GM03348 (cell line): ENCODE measurements around the gene BICDL2.
A peak's percentile ranks its signal among the peaks of the same experiment; 100 is the strongest.
"Not testable (repeated sequence)": the region's sequence is repeated elsewhere in the genome, so short reads cannot be mapped to it uniquely, and the experiment has no call there.

Experiments used
- DNase-seq: peaks from one replicate; pipeline ENCODE4 v3.0.0; 2012; ENCODE audit warnings: low spot score

BICDL2 gene

GRCh38 chr16:3036726-3037315 is at the start of gene BICDL2:
BICDL2 (minus strand) TSS chr16:3036944; CDS start chr16:3035496, 1,448 bp downstream.
- no peak for DNase-seq

- DNase-seq = no peak
Observed at GRCh38 chr16:3085868-3086595, 49.3 kb upstream of the BICDL2 start.

- no peak for DNase-seq
Observed at GRCh38 chr16:3084969-3085670, 48.4 kb upstream of the BICDL2 start.

- DNase-seq = no peak
Observed at GRCh38 chr16:3084491-3084890, 47.7 kb upstream of the BICDL2 start.

- DNase-seq = not testable (repeated sequence)
Observed at GRCh38 chr16:3083408-3083807, 46.7 kb upstream of the BICDL2 start.

GRCh38 chr16:3081957-3082356 is 45.2 kb upstream of the BICDL2 start:
- DNase-seq = not testable (repeated sequence)

- no peak for DNase-seq
Observed at GRCh38 chr16:3080024-3080423, 43.3 kb upstream of the BICDL2 start.

- DNase-seq = no peak
Observed at GRCh38 chr16:3076577-3076976, 39.8 kb upstream of the BICDL2 start.

- not testable (repeated sequence) for DNase-seq
Observed at GRCh38 chr16:3075946-3076345, 39.2 kb upstream of the BICDL2 start.

GRCh38 chr16:3075523-3075915 is 38.8 kb upstream of the BICDL2 start:
- DNase-seq = peak; percentile 3

GRCh38 chr16:3074860-3075522 is 38.2 kb upstream of the BICDL2 start:
- DNase-seq = no peak

- no peak for DNase-seq
Observed at GRCh38 chr16:3073448-3073847, 36.7 kb upstream of the BICDL2 start.

- not testable (repeated sequence) for DNase-seq
Observed at GRCh38 chr16:3072576-3073263, 36.0 kb upstream of the BICDL2 start.

- not testable (repeated sequence) for DNase-seq
Observed at GRCh38 chr16:3072148-3072547, 35.4 kb upstream of the BICDL2 start.

- no peak for DNase-seq
Observed at GRCh38 chr16:3071655-3072054, 34.9 kb upstream of the BICDL2 start.

- no peak for DNase-seq
Observed at GRCh38 chr16:3070608-3071111, 33.9 kb upstream of the BICDL2 start.

GRCh38 chr16:3069146-3069545 is 32.4 kb upstream of the BICDL2 start:
- not testable (repeated sequence) for DNase-seq

GRCh38 chr16:3068487-3068886 is 31.7 kb upstream of the BICDL2 start:
- DNase-seq = no peak

- no peak for DNase-seq
Observed at GRCh38 chr16:3066440-3066748, 29.6 kb upstream of the BICDL2 start.

- no peak for DNase-seq
Observed at GRCh38 chr16:3065742-3066439, 29.1 kb upstream of the BICDL2 start.

- peak; percentile 89 for DNase-seq
Observed at GRCh38 chr16:3065069-3065741, 28.5 kb upstream of the BICDL2 start, which contains the start of gene IL32. IL32 (plus strand) TSS chr16:3065640; CDS start chr16:3065812, 172 bp downstream.
